Measurements from ENCODE around the gene TSEN15. TPM values are rescaled to one million over a fixed set of nuclear protein-coding genes. Genes with fewer than 3 reads are reported as not detected.

Gene TSEN15
- total and polyA plus RNA-seq, 2 of the 13 experiments (the other 11 are each of a cell fraction or from before 2014, with no cell fraction given): 25.6 to 35.8 TPM

DNA sequence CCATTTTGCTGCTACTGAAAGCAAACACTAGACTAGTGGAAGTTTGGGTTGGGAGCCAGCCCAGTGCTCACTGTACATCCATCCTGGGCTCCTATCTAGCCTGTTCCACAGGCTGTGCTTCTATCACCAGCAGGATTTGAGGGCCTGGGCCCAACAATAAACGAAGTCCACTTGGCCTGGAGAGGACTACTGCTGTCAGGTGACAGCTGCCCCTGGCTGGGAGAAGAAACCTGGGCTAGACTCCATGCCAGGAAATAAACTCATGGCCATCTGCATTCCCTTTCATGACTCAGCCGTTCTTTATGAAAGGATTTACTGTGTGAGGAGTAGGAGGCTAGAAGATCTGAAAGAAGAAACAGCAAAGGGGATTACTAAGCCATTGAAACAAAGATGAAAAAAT, 49.5 kb upstream of the TSEN15 start (continued):
- TF ChIP-seq RERE (CRISPR knock-in tag; IDR thresholded peaks at IDR 0.05; ENCODE audit: low read depth) (no peak), ZMYM4 (CRISPR knock-in tag; IDR thresholded peaks at IDR 0.05) (0 out of 2 replicates have a peak, but pooled peaks have one; percentile 31), RXRB (CRISPR knock-in tag; IDR thresholded peaks at IDR 0.05; ENCODE audit: borderline replicate concordance) (peak; percentile 28; the same call in 1 of the 2 replicates), ZNF263 (CRISPR knock-in tag; IDR thresholded peaks at IDR 0.05) (no peak), ZNF570 (CRISPR knock-in tag; IDR thresholded peaks at IDR 0.05; ENCODE audit: borderline replicate concordance) (no peak), NCOR1 (IDR thresholded peaks at IDR 0.05; ENCODE audit: borderline replicate concordance, low read length) (no peak), ZBTB25 (CRISPR knock-in tag; IDR thresholded peaks at IDR 0.05) (no peak), HDAC2 (CRISPR knock-in tag; IDR thresholded peaks at IDR 0.05) (0 out of 2 replicates have a peak, but pooled peaks have one; percentile 27), ZKSCAN8 (CRISPR knock-in tag; IDR thresholded peaks at IDR 0.05; ENCODE audit: borderline replicate concordance) (0 out of 2 replicates have a peak, but pooled peaks have one; percentile 26), DRAP1 (CRISPR knock-in tag; IDR thresholded peaks at IDR 0.05) (0 out of 2 replicates have a peak, but pooled peaks have one; percentile 26), ZNF841 (CRISPR knock-in tag; IDR thresholded peaks at IDR 0.05; ENCODE audit: borderline replicate concordance) (no peak), CBX5 (CRISPR knock-in tag; IDR thresholded peaks at IDR 0.05; ENCODE audit: borderline replicate concordance) (peak; percentile 45; the same call in 1 of the 2 replicates), ZBTB39 (CRISPR knock-in tag; IDR thresholded peaks at IDR 0.05) (no peak), ARNT (IDR thresholded peaks at IDR 0.05) (no peak), STAG1 (CRISPR knock-in tag; IDR thresholded peaks at IDR 0.05) (peak; percentile 14; the same call in 1 of the 2 replicates)
- TF ChIP-seq, protein P1, sequence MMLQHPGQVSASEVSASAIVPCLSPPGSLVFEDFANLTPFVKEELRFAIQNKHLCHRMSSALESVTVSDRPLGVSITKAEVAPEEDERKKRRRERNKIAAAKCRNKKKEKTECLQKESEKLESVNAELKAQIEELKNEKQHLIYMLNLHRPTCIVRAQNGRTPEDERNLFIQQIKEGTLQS (CRISPR knock-in tag; IDR thresholded peaks at IDR 0.05): peak; percentile 17; the same call in 1 of the 2 replicates
- TF ChIP-seq, protein P2, sequence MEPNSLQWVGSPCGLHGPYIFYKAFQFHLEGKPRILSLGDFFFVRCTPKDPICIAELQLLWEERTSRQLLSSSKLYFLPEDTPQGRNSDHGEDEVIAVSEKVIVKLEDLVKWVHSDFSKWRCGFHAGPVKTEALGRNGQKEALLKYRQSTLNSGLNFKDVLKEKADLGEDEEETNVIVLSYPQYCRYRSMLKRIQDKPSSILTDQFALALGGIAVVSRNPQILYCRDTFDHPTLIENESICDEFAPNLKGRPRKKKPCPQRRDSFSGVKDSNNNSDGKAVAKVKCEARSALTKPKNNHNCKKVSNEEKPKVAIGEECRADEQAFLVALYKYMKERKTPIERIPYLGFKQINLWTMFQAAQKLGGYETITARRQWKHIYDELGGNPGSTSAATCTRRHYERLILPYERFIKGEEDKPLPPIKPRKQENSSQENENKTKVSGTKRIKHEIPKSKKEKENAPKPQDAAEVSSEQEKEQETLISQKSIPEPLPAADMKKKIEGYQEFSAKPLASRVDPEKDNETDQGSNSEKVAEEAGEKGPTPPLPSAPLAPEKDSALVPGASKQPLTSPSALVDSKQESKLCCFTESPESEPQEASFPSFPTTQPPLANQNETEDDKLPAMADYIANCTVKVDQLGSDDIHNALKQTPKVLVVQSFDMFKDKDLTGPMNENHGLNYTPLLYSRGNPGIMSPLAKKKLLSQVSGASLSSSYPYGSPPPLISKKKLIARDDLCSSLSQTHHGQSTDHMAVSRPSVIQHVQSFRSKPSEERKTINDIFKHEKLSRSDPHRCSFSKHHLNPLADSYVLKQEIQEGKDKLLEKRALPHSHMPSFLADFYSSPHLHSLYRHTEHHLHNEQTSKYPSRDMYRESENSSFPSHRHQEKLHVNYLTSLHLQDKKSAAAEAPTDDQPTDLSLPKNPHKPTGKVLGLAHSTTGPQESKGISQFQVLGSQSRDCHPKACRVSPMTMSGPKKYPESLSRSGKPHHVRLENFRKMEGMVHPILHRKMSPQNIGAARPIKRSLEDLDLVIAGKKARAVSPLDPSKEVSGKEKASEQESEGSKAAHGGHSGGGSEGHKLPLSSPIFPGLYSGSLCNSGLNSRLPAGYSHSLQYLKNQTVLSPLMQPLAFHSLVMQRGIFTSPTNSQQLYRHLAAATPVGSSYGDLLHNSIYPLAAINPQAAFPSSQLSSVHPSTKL (CRISPR knock-in tag; IDR thresholded peaks at IDR 0.05): peak; percentile 80; the same call in 1 of the 2 replicates

Measured in HepG2 (cell line).